HepG2 (cell line): Measurements from ENCODE around the gene PIGA. TPM values are rescaled to one million over a fixed set of nuclear protein-coding genes. Genes with fewer than 3 reads are reported as not detected.

Experiments
- BHLHE40 ChIP-seq: IDR thresholded peaks from 2 replicates; pipeline ENCODE4 v1.6.1; 2011; ENCODE audit warnings: low read length, improper control_type of control experiment
- CCAR2 ChIP-seq: fragments of 200-400 bp; formaldehyde crosslinking; optimal IDR thresholded peaks from 2 replicates; pipeline ENCODE3; 2018; ENCODE audit warnings: low read depth, mild to moderate bottlenecking, low read length, moderate library complexity
- FIP1L1 ChIP-seq: fragments of 200-400 bp; formaldehyde crosslinking; IDR thresholded peaks from 2 replicates; pipeline ENCODE4 v1.6.1; 2018; ENCODE audit warnings: low read depth, mild to moderate bottlenecking, low read length, moderate library complexity, borderline replicate concordance; ENCODE audit not compliant: insufficient read depth
- TBX2 ChIP-seq: sonication (generic); formaldehyde crosslinking; IDR thresholded peaks from 2 replicates; pipeline ENCODE4 v1.5.0; 2020; ENCODE audit warnings: missing genetic modification reagents, mild to moderate bottlenecking, borderline replicate concordance
- ZNF136 ChIP-seq: sonication (generic); formaldehyde crosslinking; IDR thresholded peaks from 2 replicates; pipeline ENCODE4 v1.8.1; 2022; ENCODE audit warnings: low read depth, mild to moderate bottlenecking, moderate library complexity, missing genetic modification reagents
- ZNF34 ChIP-seq: sonication (generic); formaldehyde crosslinking; IDR thresholded peaks from 2 replicates; pipeline ENCODE4 v1.4.0; 2020; ENCODE audit warnings: mild to moderate bottlenecking, missing genetic modification reagents, borderline replicate concordance
- ZNF788 ChIP-seq: sonication (generic); formaldehyde crosslinking; IDR thresholded peaks from 2 replicates; pipeline ENCODE4 v1.5.0; 2020; ENCODE audit warnings: mild to moderate bottlenecking, missing genetic modification reagents, borderline replicate concordance
- polyA plus RNA-seq, 8 experiments: library from polyadenylated mRNA; depleted of rRNA in 3 of 8; stranded (reverse) in 7 of 8; unstranded in 1 of 8; fragments of >200 nt; fragmentation: Illumina TruSeq in 4 of 8; extraction: Trizol in 4 of 8; gene quantifications; 2 replicates each; pipeline versions ENCODE4 v1.2.1 to v1.2.3, GENCODE V29; 2011 to 2016; ENCODE audit warnings: low read depth in 4 of 8, missing spikeins in 1 of 8, mixed read lengths in 1 of 8; ENCODE audit not compliant: insufficient read depth in 1 of 8
- total RNA-seq, 5 experiments: library from RNA; depleted of rRNA; stranded (reverse); fragments of >200 nt; fragmentation: Illumina TruSeq; extraction: Trizol; gene quantifications; 2 replicates each; pipeline ENCODE4 v1.2.3, GENCODE V29; 2016; ENCODE audit warnings: low read depth in 1 of 5
- TF ChIP-seq, protein P1 (sequence below): sonication (generic); formaldehyde crosslinking; IDR thresholded peaks from 2 replicates; pipeline ENCODE4 v1.4.0; 2020; ENCODE audit warnings: low read depth, missing genetic modification reagents
- TF ChIP-seq, protein P2 (sequence below): sonication (generic); formaldehyde crosslinking; IDR thresholded peaks from 2 replicates; pipeline ENCODE4 v1.4.0; 2020; ENCODE audit warnings: missing genetic modification reagents
- TF ChIP-seq, protein P3 (sequence below): sonication (generic); formaldehyde crosslinking; IDR thresholded peaks from 2 replicates; pipeline ENCODE4 v1.8.0; 2022; ENCODE audit warnings: mild to moderate bottlenecking, missing genetic modification reagents, moderate library complexity
- TF ChIP-seq, protein P4 (sequence below): sonication (generic); formaldehyde crosslinking; IDR thresholded peaks from 2 replicates; pipeline ENCODE4 v1.4.0; 2020; ENCODE audit warnings: missing genetic modification reagents
- TF ChIP-seq, protein P5 (sequence below): sonication (generic); formaldehyde crosslinking; IDR thresholded peaks from 2 replicates; pipeline ENCODE4 v1.8.0; 2022; ENCODE audit warnings: missing genetic modification reagents, mild to moderate bottlenecking, moderate library complexity, borderline replicate concordance

Gene PIGA
- total and polyA plus RNA-seq, 2 of the 13 experiments (the other 11 are each of a cell fraction or from before 2014, with no cell fraction given): 6.0 to 13.0 TPM

DNA sequence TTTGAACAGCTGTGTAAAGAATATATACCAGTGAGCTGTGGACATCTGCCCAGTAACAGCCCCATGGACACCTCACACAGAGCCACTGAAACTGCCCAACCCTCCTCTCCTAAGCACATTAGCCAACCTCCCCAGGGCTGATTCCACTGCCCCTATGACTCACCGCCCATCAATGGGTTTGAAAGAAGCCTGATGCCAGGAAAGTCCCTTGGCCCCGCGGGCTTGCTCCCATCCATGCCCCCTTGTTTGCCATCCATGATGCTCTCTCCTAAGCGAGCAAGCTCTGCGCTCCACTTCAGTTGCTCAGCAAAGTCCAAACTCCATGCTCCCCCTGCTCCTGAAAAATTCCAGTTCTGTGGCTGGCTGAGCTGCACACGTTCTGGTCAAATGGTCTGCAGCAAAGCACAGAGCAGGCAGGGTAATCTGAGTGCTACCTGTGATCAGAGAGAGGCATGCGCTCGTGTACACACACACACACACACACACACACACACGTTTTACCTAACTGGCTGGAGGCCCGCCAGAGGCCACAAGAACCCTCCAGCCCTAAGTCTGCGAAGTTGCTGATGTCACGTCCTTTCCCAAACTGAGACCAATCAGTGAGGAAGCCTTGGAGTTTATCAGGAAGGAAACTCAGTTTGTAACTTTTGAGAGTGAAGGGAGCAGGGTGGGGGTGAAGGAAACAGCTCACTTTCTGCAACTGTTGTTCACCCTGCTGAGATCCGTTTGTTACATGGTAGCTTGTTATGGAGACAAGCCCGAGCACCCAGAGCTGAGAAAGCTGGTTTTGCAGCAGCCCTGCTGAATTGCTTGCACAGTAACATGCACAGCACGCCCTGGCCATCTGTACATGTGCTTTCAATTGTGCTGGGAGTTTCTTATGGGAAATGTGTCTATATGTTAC lies 65.5 kb downstream of the PIGA start, which contains the start of gene ASB9 (continued):
- TF ChIP-seq, protein P1, sequence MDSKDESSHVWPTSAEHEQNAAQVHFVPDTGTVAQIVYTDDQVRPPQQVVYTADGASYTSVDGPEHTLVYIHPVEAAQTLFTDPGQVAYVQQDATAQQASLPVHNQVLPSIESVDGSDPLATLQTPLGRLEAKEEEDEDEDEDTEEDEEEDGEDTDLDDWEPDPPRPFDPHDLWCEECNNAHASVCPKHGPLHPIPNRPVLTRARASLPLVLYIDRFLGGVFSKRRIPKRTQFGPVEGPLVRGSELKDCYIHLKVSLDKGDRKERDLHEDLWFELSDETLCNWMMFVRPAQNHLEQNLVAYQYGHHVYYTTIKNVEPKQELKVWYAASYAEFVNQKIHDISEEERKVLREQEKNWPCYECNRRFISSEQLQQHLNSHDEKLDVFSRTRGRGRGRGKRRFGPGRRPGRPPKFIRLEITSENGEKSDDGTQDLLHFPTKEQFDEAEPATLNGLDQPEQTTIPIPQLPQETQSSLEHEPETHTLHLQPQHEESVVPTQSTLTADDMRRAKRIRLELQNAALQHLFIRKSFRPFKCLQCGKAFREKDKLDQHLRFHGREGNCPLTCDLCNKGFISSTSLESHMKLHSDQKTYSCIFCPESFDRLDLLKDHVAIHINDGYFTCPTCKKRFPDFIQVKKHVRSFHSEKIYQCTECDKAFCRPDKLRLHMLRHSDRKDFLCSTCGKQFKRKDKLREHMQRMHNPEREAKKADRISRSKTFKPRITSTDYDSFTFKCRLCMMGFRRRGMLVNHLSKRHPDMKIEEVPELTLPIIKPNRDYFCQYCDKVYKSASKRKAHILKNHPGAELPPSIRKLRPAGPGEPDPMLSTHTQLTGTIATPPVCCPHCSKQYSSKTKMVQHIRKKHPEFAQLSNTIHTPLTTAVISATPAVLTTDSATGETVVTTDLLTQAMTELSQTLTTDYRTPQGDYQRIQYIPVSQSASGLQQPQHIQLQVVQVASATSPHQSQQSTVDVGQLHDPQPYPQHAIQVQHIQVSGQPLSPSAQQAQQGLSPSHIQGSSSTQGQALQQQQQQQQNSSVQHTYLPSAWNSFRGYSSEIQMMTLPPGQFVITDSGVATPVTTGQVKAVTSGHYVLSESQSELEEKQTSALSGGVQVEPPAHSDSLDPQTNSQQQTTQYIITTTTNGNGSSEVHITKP: no peak
- TF ChIP-seq ZNF788 (CRISPR knock-in tag): peak; percentile 51; the same call in 1 of the 2 replicates
- TF ChIP-seq, protein P2, sequence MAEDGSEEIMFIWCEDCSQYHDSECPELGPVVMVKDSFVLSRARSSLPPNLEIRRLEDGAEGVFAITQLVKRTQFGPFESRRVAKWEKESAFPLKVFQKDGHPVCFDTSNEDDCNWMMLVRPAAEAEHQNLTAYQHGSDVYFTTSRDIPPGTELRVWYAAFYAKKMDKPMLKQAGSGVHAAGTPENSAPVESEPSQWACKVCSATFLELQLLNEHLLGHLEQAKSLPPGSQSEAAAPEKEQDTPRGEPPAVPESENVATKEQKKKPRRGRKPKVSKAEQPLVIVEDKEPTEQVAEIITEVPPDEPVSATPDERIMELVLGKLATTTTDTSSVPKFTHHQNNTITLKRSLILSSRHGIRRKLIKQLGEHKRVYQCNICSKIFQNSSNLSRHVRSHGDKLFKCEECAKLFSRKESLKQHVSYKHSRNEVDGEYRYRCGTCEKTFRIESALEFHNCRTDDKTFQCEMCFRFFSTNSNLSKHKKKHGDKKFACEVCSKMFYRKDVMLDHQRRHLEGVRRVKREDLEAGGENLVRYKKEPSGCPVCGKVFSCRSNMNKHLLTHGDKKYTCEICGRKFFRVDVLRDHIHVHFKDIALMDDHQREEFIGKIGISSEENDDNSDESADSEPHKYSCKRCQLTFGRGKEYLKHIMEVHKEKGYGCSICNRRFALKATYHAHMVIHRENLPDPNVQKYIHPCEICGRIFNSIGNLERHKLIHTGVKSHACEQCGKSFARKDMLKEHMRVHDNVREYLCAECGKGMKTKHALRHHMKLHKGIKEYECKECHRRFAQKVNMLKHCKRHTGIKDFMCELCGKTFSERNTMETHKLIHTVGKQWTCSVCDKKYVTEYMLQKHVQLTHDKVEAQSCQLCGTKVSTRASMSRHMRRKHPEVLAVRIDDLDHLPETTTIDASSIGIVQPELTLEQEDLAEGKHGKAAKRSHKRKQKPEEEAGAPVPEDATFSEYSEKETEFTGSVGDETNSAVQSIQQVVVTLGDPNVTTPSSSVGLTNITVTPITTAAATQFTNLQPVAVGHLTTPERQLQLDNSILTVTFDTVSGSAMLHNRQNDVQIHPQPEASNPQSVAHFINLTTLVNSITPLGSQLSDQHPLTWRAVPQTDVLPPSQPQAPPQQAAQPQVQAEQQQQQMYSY (CRISPR knock-in tag): no peak
- TF ChIP-seq, protein P3, sequence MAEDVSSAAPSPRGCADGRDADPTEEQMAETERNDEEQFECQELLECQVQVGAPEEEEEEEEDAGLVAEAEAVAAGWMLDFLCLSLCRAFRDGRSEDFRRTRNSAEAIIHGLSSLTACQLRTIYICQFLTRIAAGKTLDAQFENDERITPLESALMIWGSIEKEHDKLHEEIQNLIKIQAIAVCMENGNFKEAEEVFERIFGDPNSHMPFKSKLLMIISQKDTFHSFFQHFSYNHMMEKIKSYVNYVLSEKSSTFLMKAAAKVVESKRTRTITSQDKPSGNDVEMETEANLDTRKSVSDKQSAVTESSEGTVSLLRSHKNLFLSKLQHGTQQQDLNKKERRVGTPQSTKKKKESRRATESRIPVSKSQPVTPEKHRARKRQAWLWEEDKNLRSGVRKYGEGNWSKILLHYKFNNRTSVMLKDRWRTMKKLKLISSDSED (CRISPR knock-in tag): no peak
- TF ChIP-seq, protein P4, sequence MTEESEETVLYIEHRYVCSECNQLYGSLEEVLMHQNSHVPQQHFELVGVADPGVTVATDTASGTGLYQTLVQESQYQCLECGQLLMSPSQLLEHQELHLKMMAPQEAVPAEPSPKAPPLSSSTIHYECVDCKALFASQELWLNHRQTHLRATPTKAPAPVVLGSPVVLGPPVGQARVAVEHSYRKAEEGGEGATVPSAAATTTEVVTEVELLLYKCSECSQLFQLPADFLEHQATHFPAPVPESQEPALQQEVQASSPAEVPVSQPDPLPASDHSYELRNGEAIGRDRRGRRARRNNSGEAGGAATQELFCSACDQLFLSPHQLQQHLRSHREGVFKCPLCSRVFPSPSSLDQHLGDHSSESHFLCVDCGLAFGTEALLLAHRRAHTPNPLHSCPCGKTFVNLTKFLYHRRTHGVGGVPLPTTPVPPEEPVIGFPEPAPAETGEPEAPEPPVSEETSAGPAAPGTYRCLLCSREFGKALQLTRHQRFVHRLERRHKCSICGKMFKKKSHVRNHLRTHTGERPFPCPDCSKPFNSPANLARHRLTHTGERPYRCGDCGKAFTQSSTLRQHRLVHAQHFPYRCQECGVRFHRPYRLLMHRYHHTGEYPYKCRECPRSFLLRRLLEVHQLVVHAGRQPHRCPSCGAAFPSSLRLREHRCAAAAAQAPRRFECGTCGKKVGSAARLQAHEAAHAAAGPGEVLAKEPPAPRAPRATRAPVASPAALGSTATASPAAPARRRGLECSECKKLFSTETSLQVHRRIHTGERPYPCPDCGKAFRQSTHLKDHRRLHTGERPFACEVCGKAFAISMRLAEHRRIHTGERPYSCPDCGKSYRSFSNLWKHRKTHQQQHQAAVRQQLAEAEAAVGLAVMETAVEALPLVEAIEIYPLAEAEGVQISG (CRISPR knock-in tag): peak; percentile 39; the same call in 1 of the 2 replicates
- no peak for TF ChIP-seq ZNF136 (CRISPR knock-in tag)
- TF ChIP-seq TBX2 (CRISPR knock-in tag): peak; percentile 53; the same call in 1 of the 2 replicates
- no peak for TF ChIP-seq ZNF34 (CRISPR knock-in tag)
- TF ChIP-seq FIP1L1: no peak
- TF ChIP-seq CCAR2: no peak
- TF ChIP-seq, protein P5, sequence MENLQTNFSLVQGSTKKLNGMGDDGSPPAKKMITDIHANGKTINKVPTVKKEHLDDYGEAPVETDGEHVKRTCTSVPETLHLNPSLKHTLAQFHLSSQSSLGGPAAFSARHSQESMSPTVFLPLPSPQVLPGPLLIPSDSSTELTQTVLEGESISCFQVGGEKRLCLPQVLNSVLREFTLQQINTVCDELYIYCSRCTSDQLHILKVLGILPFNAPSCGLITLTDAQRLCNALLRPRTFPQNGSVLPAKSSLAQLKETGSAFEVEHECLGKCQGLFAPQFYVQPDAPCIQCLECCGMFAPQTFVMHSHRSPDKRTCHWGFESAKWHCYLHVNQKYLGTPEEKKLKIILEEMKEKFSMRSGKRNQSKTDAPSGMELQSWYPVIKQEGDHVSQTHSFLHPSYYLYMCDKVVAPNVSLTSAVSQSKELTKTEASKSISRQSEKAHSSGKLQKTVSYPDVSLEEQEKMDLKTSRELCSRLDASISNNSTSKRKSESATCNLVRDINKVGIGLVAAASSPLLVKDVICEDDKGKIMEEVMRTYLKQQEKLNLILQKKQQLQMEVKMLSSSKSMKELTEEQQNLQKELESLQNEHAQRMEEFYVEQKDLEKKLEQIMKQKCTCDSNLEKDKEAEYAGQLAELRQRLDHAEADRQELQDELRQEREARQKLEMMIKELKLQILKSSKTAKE: no peak
- peak; percentile 34; the same call in 1 of the 2 replicates for TF ChIP-seq BHLHE40
